ENCODE measurements around the gene DYDC1.
"Not testable (repeated sequence)": the region's sequence is repeated elsewhere in the genome, so short reads cannot be mapped to it uniquely, and the experiment has no call there.

DYDC1 gene

DNA sequence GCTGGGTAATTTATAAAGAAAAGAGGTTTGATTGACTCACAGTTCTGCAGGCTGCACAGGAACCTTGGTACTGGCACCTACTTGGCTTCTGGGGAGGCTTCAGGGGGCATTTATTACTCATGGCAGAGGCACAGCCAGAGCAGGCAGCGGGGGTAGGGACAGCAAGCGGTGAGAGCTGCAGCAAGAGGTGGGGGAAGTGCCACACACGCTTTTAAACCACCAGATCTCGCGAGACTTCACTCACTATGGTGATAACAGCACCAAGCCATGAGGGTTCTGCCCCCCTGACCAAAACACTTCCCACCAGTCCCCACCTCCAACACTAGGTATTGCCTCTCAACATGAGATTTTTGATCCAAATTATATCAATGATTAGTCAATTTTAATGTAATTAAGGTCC is 43.0 kb downstream of the DYDC1 start:
- TF ChIP-seq CTCF (IDR thresholded peaks at IDR 0.05; ENCODE audit: low read depth, low read length): no peak
- no peak for DNase-seq (ENCODE audit: extremely low read depth, low read depth)

DNA sequence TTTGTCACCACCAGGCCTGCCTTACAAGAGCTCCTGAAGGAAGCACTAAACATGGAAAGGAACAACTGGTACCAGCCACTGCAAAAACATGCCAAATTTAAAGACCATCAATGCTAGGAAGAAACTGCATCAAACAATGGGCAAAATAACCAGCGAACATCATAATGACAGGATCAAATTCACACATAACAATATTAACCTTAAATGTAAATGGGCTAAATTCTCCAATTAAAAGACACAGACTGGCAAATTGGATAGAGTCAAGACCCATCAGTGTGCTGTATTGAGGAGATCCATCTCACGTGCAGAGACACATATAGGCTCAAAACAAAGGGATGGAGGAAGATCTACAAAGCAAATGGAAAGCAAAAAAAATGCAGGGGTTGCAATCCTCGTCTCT is 50.6 kb downstream of the DYDC1 start:
- DNase-seq (ENCODE audit: extremely low read depth, low read depth): not testable (repeated sequence)

GRCh38 chr10:80296942-80297341 is 59.6 kb downstream of the DYDC1 start:
- DNase-seq (ENCODE audit: extremely low read depth, low read depth): no peak
- TF ChIP-seq CTCF (IDR thresholded peaks at IDR 0.05; ENCODE audit: low read depth, low read length): no peak

DNA sequence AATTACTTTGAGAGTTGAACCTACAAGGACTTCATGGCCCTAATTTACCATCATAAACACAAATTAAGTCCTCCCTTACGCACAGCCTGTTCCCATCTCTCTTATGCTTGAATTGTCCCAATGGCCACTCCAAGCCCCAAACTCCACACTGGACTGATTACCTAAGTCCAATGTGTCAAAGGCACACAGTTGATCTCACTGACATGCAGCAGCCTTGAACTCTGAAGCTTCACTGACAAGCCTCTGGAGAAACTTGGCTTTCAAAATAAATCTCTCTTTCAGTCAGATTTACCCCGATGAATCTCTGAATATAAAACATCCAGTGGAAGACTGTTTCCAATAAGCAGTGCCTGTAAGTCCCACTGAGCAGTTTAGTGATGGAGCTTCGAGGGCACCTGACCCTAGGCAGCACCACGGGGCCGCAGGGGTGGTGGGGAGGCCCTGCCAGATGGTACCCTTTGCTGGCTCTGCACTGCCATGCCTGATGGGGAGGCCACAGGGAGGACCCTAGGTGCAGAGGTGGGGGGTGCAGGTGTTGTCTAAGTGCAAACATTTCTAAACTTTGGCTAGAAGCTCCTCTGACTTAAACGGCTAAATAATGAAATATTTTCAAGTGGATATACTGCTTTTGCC is 63.8 kb downstream of the DYDC1 start:
- TF ChIP-seq CTCF (IDR thresholded peaks at IDR 0.05; ENCODE audit: low read depth, low read length): no peak
- no peak for DNase-seq (ENCODE audit: extremely low read depth, low read depth)

GRCh38 chr10:80290474-80291220 is 65.9 kb downstream of the DYDC1 start:
- TF ChIP-seq CTCF (IDR thresholded peaks at IDR 0.05; ENCODE audit: low read depth, low read length): no peak
- DNase-seq (ENCODE audit: extremely low read depth, low read depth): no peak

DNA sequence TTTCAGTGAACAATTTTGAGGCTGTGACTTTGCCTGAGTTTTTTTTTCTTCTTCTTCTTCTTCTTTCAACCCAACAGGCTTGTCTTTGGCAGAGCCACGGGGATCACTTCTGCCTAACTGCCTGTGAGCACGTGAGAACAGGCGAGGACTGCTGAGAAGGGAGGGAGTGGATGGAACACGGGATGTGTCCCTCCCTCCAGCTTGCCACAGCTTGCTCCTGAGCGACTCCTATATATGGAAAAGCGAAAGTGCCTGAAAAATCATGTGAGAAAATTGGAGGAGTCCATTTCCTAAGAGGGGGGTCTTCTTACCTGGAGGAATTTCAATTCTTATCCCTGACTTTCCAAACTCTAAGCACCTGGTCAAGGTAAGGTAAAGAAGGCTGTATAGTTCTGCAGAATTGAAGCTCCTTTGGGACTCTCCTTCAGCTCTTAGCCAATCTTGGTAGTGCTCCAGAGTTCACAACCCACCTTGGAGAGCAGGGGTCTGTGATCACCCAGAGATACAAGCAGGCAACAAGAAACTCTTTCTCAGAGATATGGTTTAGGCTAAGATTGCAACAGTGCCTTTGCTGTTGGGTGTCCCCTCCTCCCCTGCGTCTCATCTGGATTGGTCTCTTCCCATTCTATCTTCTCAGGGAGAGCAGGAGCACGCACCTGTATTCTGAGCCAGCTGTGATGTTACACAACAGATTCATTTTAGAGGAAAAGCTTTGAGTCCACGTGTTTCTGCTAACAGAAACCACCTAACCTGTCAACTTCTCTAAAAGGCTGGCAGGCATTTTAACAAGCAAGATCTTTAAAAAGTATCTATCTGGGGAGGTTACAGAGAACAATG is 66.9 kb downstream of the DYDC1 start, which contains the start of gene MAT1A:
MAT1A (minus strand) TSS at position 208 of the 837 bp plus-strand sequence. CDS start 235 bp downstream, outside the sequence.
- DNase-seq (ENCODE audit: extremely low read depth, low read depth): no peak
- no peak for TF ChIP-seq CTCF (IDR thresholded peaks at IDR 0.05; ENCODE audit: low read depth, low read length)

DNA sequence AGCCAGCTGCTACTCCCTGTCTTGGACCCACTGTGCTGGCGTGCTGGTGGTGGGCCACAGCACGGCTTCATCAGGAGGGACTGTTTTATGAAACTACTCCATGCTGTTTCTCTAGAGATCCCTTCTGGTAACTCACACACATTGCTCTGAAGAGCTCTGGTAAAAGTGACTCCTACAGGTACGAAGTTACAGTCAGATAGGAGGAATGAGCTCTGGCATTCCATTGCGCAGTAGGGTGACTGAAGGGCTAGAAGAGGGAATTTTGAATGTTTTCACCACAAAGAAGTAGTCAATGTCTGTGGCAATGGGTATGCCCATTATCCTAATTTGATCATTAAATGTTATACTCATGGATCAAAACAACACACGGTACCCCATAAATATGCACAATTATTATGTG is 67.7 kb downstream of the DYDC1 start:
- DNase-seq (ENCODE audit: extremely low read depth, low read depth): no peak
- TF ChIP-seq CTCF (IDR thresholded peaks at IDR 0.05; ENCODE audit: low read depth, low read length): no peak

Data from AG09319 (cell line).